Esophagus squamous epithelium (tissue), 4 donors: ENCODE results near the gene STXBP6.

Source experiments
- POLR2A ChIP-seq, 4 donors: fragments of 450-650 bp; IDR thresholded peaks; one replicate each; pipeline ENCODE4 v1.6.1; 2017; ENCODE audit warnings: antibody characterized with exemption in 4 of 4, mild to moderate bottlenecking in 4 of 4, moderate library complexity in 3 of 4
- TF ChIP-seq, protein P1 (sequence below), 6 experiments: fragments of 450-650 bp in 4 of 6; fragments of 200-600 bp in 2 of 6; sonication (generic) in 2 of 6; IDR thresholded peaks; one replicate each; pipeline ENCODE4 v1.5.1; 2016 to 2019; ENCODE audit warnings: antibody characterized with exemption in 6 of 6, mild to moderate bottlenecking in 4 of 6, moderate library complexity in 4 of 6

DNA sequence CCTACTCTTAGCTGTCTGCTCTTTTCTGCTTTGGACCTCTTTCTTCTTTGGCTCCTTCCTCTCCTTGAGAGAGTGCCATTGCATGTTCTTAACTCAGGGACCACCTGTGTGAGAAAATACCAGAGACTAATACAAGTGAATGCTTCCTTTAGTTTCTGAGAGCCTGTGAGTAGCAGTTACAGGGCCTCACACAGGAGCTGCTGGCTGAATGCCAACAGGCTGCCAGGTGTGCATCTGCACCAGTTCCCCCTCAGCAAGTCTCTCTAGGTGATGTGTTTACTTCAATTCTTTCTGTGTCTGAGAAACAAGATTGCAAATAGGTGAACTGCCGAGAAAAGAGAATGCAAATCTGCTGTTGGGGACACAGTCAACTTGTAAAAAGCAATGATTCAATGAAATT, 108.2 kb downstream of the STXBP6 start:
- TF ChIP-seq, protein P1, sequence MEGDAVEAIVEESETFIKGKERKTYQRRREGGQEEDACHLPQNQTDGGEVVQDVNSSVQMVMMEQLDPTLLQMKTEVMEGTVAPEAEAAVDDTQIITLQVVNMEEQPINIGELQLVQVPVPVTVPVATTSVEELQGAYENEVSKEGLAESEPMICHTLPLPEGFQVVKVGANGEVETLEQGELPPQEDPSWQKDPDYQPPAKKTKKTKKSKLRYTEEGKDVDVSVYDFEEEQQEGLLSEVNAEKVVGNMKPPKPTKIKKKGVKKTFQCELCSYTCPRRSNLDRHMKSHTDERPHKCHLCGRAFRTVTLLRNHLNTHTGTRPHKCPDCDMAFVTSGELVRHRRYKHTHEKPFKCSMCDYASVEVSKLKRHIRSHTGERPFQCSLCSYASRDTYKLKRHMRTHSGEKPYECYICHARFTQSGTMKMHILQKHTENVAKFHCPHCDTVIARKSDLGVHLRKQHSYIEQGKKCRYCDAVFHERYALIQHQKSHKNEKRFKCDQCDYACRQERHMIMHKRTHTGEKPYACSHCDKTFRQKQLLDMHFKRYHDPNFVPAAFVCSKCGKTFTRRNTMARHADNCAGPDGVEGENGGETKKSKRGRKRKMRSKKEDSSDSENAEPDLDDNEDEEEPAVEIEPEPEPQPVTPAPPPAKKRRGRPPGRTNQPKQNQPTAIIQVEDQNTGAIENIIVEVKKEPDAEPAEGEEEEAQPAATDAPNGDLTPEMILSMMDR (IDR thresholded peaks at IDR 0.05) = no peak
- TF ChIP-seq POLR2A (IDR thresholded peaks at IDR 0.05) = no peak
